Measurements from ENCODE around the gene FLOT2. TPM values are rescaled to one million over a fixed set of nuclear protein-coding genes. Genes with fewer than 3 reads are reported as not detected.

The FLOT2 gene
- total RNA-seq, 1 experiment from 2014 or later, result 23.1 TPM

DNA sequence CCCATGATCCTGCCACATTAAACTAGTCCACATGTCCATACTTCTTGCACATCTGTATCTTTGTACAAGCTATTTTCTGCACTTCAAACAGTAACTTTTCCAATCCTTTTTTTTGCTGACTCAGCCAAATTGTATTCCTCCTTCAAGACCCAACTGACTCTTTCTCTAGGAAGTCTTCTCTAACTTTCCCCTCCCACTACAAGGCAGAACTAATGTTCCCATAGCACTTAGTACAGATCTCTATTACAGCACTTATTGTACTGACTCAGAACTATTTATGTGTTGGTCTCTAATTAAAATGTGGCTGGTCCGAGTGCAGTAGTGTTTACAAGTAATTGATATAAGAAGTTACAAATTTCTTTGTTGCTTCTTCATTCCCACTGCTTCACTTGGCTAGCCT is 63.1 kb downstream of the FLOT2 start:
- Histone ChIP-seq H3K36me3 (ENCODE audit: low read depth, low read length) (0 out of 2 replicates have a peak, but pooled peaks cover 4% of the 10 kb centered on the region), H3K9me2 (replicated peaks; ENCODE audit: low read length) (no peaks in the 10 kb centered on the region), H3K9me3 (ENCODE audit: low read length) (no peaks in the 10 kb centered on the region), H3K4me1 (ENCODE audit: insufficient read depth, low read length) (no peaks in the 10 kb centered on the region), H4K20me1 (ENCODE audit: low read length) (no peaks in the 10 kb centered on the region), H3K79me2 (ENCODE audit: low read length) (peaks cover 45% of the 10 kb centered on the region), H3K4me2 (ENCODE audit: low read length) (no peak overlapping the region), H2AFZ (ENCODE audit: low read length) (no peak overlapping the region), H3K9ac (ENCODE audit: low read length) (no peak overlapping the region), H3K27ac (ENCODE audit: low read length) (no peak overlapping the region), H3K27me3 (ENCODE audit: low read length) (no peaks in the 10 kb centered on the region), H3F3A (ENCODE audit: low read length, unreplicated experiment) (no peaks in the 10 kb centered on the region), H3K4me3 (ENCODE audit: low read length) (no peak overlapping the region)
- POLR2A ChIA-PET (ENCODE audit: unreplicated experiment), result no interaction called here
- no peak for DNase-seq
- ATAC-seq, result no peak
- TF ChIP-seq, protein P1, sequence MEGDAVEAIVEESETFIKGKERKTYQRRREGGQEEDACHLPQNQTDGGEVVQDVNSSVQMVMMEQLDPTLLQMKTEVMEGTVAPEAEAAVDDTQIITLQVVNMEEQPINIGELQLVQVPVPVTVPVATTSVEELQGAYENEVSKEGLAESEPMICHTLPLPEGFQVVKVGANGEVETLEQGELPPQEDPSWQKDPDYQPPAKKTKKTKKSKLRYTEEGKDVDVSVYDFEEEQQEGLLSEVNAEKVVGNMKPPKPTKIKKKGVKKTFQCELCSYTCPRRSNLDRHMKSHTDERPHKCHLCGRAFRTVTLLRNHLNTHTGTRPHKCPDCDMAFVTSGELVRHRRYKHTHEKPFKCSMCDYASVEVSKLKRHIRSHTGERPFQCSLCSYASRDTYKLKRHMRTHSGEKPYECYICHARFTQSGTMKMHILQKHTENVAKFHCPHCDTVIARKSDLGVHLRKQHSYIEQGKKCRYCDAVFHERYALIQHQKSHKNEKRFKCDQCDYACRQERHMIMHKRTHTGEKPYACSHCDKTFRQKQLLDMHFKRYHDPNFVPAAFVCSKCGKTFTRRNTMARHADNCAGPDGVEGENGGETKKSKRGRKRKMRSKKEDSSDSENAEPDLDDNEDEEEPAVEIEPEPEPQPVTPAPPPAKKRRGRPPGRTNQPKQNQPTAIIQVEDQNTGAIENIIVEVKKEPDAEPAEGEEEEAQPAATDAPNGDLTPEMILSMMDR (conservative IDR thresholded peaks at IDR 0.05; ENCODE audit: low read depth, low read length), result no peak
- TF ChIP-seq EZH2phosphoT487 (IDR thresholded peaks at IDR 0.05; ENCODE audit: borderline replicate concordance, low read length), result no peak
- no peak for TF ChIP-seq EZH2 (IDR thresholded peaks at IDR 0.05; ENCODE audit: low read length, unreplicated experiment)
- CTCF ChIA-PET, result no interaction called here
- no TSS peak for BruUV-seq (replicated peaks)
- intact Hi-C loops (cut with micrococcal nuclease), result no loop called here

Small RNA genes within 50 kb of the gene (microRNA-seq; reads per million reads assigned to microRNA genes)
- gene MIR451B (ENCODE audit: unreplicated experiment), result not detected

Other genes with a start within 250 kb of the FLOT2 start
- 31.6 and 34.0 TPM in 2 replicates for gene SDF2, start 235.8 kb downstream of the FLOT2 start, total RNA-seq (2014; rRNA removed)
- 32.2 and 38.8 TPM in 2 replicates for gene SUPT6H, start 235.5 kb downstream of the FLOT2 start, total RNA-seq (2014; rRNA removed)
- gene PROCA1, start 185.8 kb downstream of the FLOT2 start, total RNA-seq (2014; rRNA removed), result 1.9 and 2.6 TPM in 2 replicates
- gene RAB34, start 179.9 kb downstream of the FLOT2 start, total RNA-seq (2014; rRNA removed), result 207 and 211 TPM in 2 replicates
- 390 and 515 TPM in 2 replicates for gene RPL23A, start 177.7 kb downstream of the FLOT2 start, total RNA-seq (2014; rRNA removed)
- gene TLCD1, start 171.5 kb downstream of the FLOT2 start, total RNA-seq (2014; rRNA removed), result 7.1 and 9.3 TPM in 2 replicates
- 2.4 and 3.7 TPM in 2 replicates for gene NEK8, start 168.9 kb downstream of the FLOT2 start, total RNA-seq (2014; rRNA removed)
- gene TRAF4, start 153.7 kb downstream of the FLOT2 start, total RNA-seq (2014; rRNA removed), result 81.5 and 104 TPM in 2 replicates
- gene FAM222B, start 54.9 kb downstream of the FLOT2 start, total RNA-seq (2014; rRNA removed), result 4.8 and 6.5 TPM in 2 replicates
- 25.8 and 30.5 TPM in 2 replicates for gene ERAL1, start 42.7 kb downstream of the FLOT2 start, total RNA-seq (2014; rRNA removed)
- gene DHRS13, start 5.3 kb upstream of the FLOT2 start, total RNA-seq (2014; rRNA removed), result 4.9 and 5.1 TPM in 2 replicates
- 20.6 and 25.0 TPM in 2 replicates for gene PHF12, start 53.8 kb upstream of the FLOT2 start, total RNA-seq (2014; rRNA removed)
- gene SEZ6, start 108.3 kb upstream of the FLOT2 start, total RNA-seq (2014; rRNA removed), result not detected in 2 replicates
- 0.87 and 1.5 TPM in 2 replicates for gene PIPOX, start 145.4 kb upstream of the FLOT2 start, total RNA-seq (2014; rRNA removed)